ENCODE results near the gene CTIF.

The CTIF gene

GRCh38 chr18:48700446-48700845, 161.6 kb downstream of the CTIF start:
- Histone ChIP-seq H3K79me2 (ENCODE audit: low read length) (no peaks in the 10 kb centered on the region), H3K4me1 (ENCODE audit: low read length) (peaks cover 24% of the 10 kb centered on the region), H4K20me1 (ENCODE audit: insufficient read depth, low read length) (peaks cover 39% of the 10 kb centered on the region), H3K27ac (ENCODE audit: low read length) (no peak overlapping the region), H3K9ac (ENCODE audit: low read length) (no peak overlapping the region), H3K27me3 (ENCODE audit: low read depth, low read length) (no peaks in the 10 kb centered on the region), H3K4me2 (ENCODE audit: low read length) (no peak overlapping the region), H3K4me3 (ENCODE audit: low read length) (no peak overlapping the region), H3K9me3 (ENCODE audit: insufficient read depth, low read length) (no peaks in the 10 kb centered on the region), H2AFZ (ENCODE audit: low read depth, low read length) (no peak overlapping the region), H3K36me3 (replicated peaks; ENCODE audit: low read depth, low read length) (no peaks in the 10 kb centered on the region)
- no peak for TF ChIP-seq CTCF (IDR thresholded peaks at IDR 0.05; ENCODE audit: low read depth, low read length)
- no peak for TF ChIP-seq EZH2phosphoT487 (IDR thresholded peaks at IDR 0.05; ENCODE audit: low read depth)

- Histone ChIP-seq H3K4me1 (ENCODE audit: low read length) (peaks cover 24% of the 10 kb centered on the region), H3K9ac (ENCODE audit: low read length) (no peak overlapping the region), H3K4me3 (ENCODE audit: low read length) (no peak overlapping the region), H3K9me3 (ENCODE audit: insufficient read depth, low read length) (no peaks in the 10 kb centered on the region), H3K27ac (ENCODE audit: low read length) (no peak overlapping the region), H3K36me3 (replicated peaks; ENCODE audit: low read depth, low read length) (no peaks in the 10 kb centered on the region), H3K4me2 (ENCODE audit: low read length) (no peak overlapping the region), H4K20me1 (ENCODE audit: insufficient read depth, low read length) (peaks cover 30% of the 10 kb centered on the region), H3K79me2 (ENCODE audit: low read length) (no peaks in the 10 kb centered on the region), H3K27me3 (ENCODE audit: low read depth, low read length) (no peaks in the 10 kb centered on the region), H2AFZ (ENCODE audit: low read depth, low read length) (no peak overlapping the region)
- TF ChIP-seq EZH2phosphoT487 (IDR thresholded peaks at IDR 0.05; ENCODE audit: low read depth): no peak
- no peak for TF ChIP-seq CTCF (IDR thresholded peaks at IDR 0.05; ENCODE audit: low read depth, low read length)
Measured at GRCh38 chr18:48702346-48703027, 163.7 kb downstream of the CTIF start.

- no peak overlapping the region for H3K4me3 ChIP-seq (ENCODE audit: low read length)
- H3K36me3 ChIP-seq (replicated peaks; ENCODE audit: low read depth, low read length): peaks cover 3% of the 10 kb centered on the region
- H3K9me3 ChIP-seq (ENCODE audit: insufficient read depth, low read length): no peaks in the 10 kb centered on the region
- H4K20me1 ChIP-seq (ENCODE audit: insufficient read depth, low read length): peaks cover 27% of the 10 kb centered on the region
- no peak overlapping the region for H3K9ac ChIP-seq (ENCODE audit: low read length)
- no peak overlapping the region for H3K4me2 ChIP-seq (ENCODE audit: low read length)
- TF ChIP-seq CTCF (IDR thresholded peaks at IDR 0.05; ENCODE audit: low read depth, low read length) (no peak), EZH2phosphoT487 (IDR thresholded peaks at IDR 0.05; ENCODE audit: low read depth) (no peak)
- H3K27me3 ChIP-seq (ENCODE audit: low read depth, low read length): no peaks in the 10 kb centered on the region
- H3K4me1 ChIP-seq (ENCODE audit: low read length): peaks cover 24% of the 10 kb centered on the region
- no peak overlapping the region for H2AFZ ChIP-seq (ENCODE audit: low read depth, low read length)
- no peak overlapping the region for H3K27ac ChIP-seq (ENCODE audit: low read length)
- H3K79me2 ChIP-seq (ENCODE audit: low read length): no peaks in the 10 kb centered on the region
Measured at GRCh38 chr18:48703028-48703386, 164.2 kb downstream of the CTIF start.

- H3K4me2 ChIP-seq (ENCODE audit: low read length): no peak overlapping the region
- no peak overlapping the region for H3K4me3 ChIP-seq (ENCODE audit: low read length)
- H3K27ac ChIP-seq (ENCODE audit: low read length): no peak overlapping the region
- peaks cover 6% of the 10 kb centered on the region for H3K36me3 ChIP-seq (replicated peaks; ENCODE audit: low read depth, low read length)
- no peak overlapping the region for H2AFZ ChIP-seq (ENCODE audit: low read depth, low read length)
- TF ChIP-seq EZH2phosphoT487 (IDR thresholded peaks at IDR 0.05; ENCODE audit: low read depth) (no peak), CTCF (IDR thresholded peaks at IDR 0.05; ENCODE audit: low read depth, low read length) (no peak)
- H3K4me1 ChIP-seq (ENCODE audit: low read length): peaks cover 20% of the 10 kb centered on the region
- H3K27me3 ChIP-seq (ENCODE audit: low read depth, low read length): no peaks in the 10 kb centered on the region
- no peak overlapping the region for H3K9ac ChIP-seq (ENCODE audit: low read length)
- no peaks in the 10 kb centered on the region for H3K79me2 ChIP-seq (ENCODE audit: low read length)
- no peaks in the 10 kb centered on the region for H3K9me3 ChIP-seq (ENCODE audit: insufficient read depth, low read length)
- peaks cover 23% of the 10 kb centered on the region for H4K20me1 ChIP-seq (ENCODE audit: insufficient read depth, low read length)
Measured at GRCh38 chr18:48703418-48703817, 164.6 kb downstream of the CTIF start.
